Measurements from ENCODE around the gene USP46. TPM values are rescaled to one million over a fixed set of nuclear protein-coding genes. Genes with fewer than 3 reads are reported as not detected.

Gene USP46
- total RNA-seq, 1 experiment from 2014 or later: 16.5 TPM

GRCh38 chr4:52595001-52595400 lies 64.1 kb downstream of the USP46 start:
- intact Hi-C loops (cut with micrococcal nuclease; ENCODE audit: unreplicated experiment): no loop called here
- H3K36me3 ChIP-seq (ENCODE audit: insufficient read depth, low read length, poor library complexity, severe bottlenecking): no peaks in the 10 kb centered on the region
- POLR2A ChIA-PET (ENCODE audit: low non-redundant PET): no interaction called here
- no peak overlapping the region for H3K27ac ChIP-seq (ENCODE audit: low read depth, low read length, poor library complexity, severe bottlenecking)
- no peak for DNase-seq (ENCODE audit: low spot score)
- H3K4me1 ChIP-seq (ENCODE audit: insufficient read depth, low read length, poor library complexity, severe bottlenecking): no peaks in the 10 kb centered on the region
- H3K9me3 ChIP-seq (ENCODE audit: low read depth, low read length, poor library complexity, severe bottlenecking): no peaks in the 10 kb centered on the region
- TF ChIP-seq CTCF (conservative IDR thresholded peaks at IDR 0.05; ENCODE audit: low read depth, low read length): no peak
- no peak for TF ChIP-seq EZH2 (IDR thresholded peaks at IDR 0.05; ENCODE audit: borderline replicate concordance, low read depth, low read length, poor library complexity, severe bottlenecking)
- CTCF ChIA-PET: no interaction called here
- H3K4me3 ChIP-seq (ENCODE audit: low read depth, low read length, poor library complexity, severe bottlenecking): no peak overlapping the region
- no TSS peak for BruUV-seq (replicated peaks)
- H3K27me3 ChIP-seq (replicated peaks; ENCODE audit: insufficient read depth, low read depth, low read length, poor library complexity): no peaks in the 10 kb centered on the region

GRCh38 chr4:52592287-52592686 lies 66.8 kb downstream of the USP46 start:
- H3K27me3 ChIP-seq (replicated peaks; ENCODE audit: insufficient read depth, low read depth, low read length, poor library complexity): no peaks in the 10 kb centered on the region
- ChIA-PET CTCF (no interaction called here), POLR2A (ENCODE audit: low non-redundant PET) (no interaction called here)
- no TSS peak for BruUV-seq (replicated peaks)
- no peaks in the 10 kb centered on the region for H3K36me3 ChIP-seq (ENCODE audit: insufficient read depth, low read length, poor library complexity, severe bottlenecking)
- no peak overlapping the region for H3K4me3 ChIP-seq (ENCODE audit: low read depth, low read length, poor library complexity, severe bottlenecking)
- intact Hi-C loops (cut with micrococcal nuclease; ENCODE audit: unreplicated experiment): no loop called here
- no peak for TF ChIP-seq EZH2 (IDR thresholded peaks at IDR 0.05; ENCODE audit: borderline replicate concordance, low read depth, low read length, poor library complexity, severe bottlenecking)
- no peak for TF ChIP-seq CTCF (conservative IDR thresholded peaks at IDR 0.05; ENCODE audit: low read depth, low read length)
- no peak for DNase-seq (ENCODE audit: low spot score)
- H3K4me1 ChIP-seq (ENCODE audit: insufficient read depth, low read length, poor library complexity, severe bottlenecking): no peaks in the 10 kb centered on the region
- H3K9me3 ChIP-seq (ENCODE audit: low read depth, low read length, poor library complexity, severe bottlenecking): no peaks in the 10 kb centered on the region
- H3K27ac ChIP-seq (ENCODE audit: low read depth, low read length, poor library complexity, severe bottlenecking): no peak overlapping the region

- POLR2A ChIA-PET (ENCODE audit: low non-redundant PET): no interaction called here
Measured at GRCh38 chr4:52588771-52589591, 70.1 kb downstream of the USP46 start.

More at GRCh38 chr4:52588771-52589591, 70.1 kb downstream of the USP46 start:
- Histone ChIP-seq H3K9me3 (ENCODE audit: low read depth, low read length, poor library complexity, severe bottlenecking) (no peaks in the 10 kb centered on the region), H3K27ac (ENCODE audit: low read depth, low read length, poor library complexity, severe bottlenecking) (no peak overlapping the region), H3K4me3 (ENCODE audit: low read depth, low read length, poor library complexity, severe bottlenecking) (no peak overlapping the region), H3K36me3 (ENCODE audit: insufficient read depth, low read length, poor library complexity, severe bottlenecking) (no peaks in the 10 kb centered on the region), H3K4me1 (ENCODE audit: insufficient read depth, low read length, poor library complexity, severe bottlenecking) (no peaks in the 10 kb centered on the region), H3K27me3 (replicated peaks; ENCODE audit: insufficient read depth, low read depth, low read length, poor library complexity) (no peaks in the 10 kb centered on the region)
- no peak for DNase-seq (ENCODE audit: low spot score)
- CTCF ChIA-PET: no interaction called here
- TF ChIP-seq EZH2 (IDR thresholded peaks at IDR 0.05; ENCODE audit: borderline replicate concordance, low read depth, low read length, poor library complexity, severe bottlenecking): no peak
- TF ChIP-seq CTCF (conservative IDR thresholded peaks at IDR 0.05; ENCODE audit: low read depth, low read length): no peak
- BruUV-seq (replicated peaks): no TSS peak
- intact Hi-C loops (cut with micrococcal nuclease; ENCODE audit: unreplicated experiment): no loop called here
